NCI-H1436 (cell line): ENCODE results near the gene AP2A1.
"Not testable (repeated sequence)": the region's sequence is repeated elsewhere in the genome, so short reads cannot be mapped to it uniquely, and the experiment has no call there.

Experiments
- DNase-seq: peaks from one replicate; lab custom pipeline; 2025; lab: John Stamatoyannopoulos, UW

The AP2A1 gene

GRCh38 chr19:49766930-49767299 lies at the start of gene AP2A1:
TSS of gene AP2A1 (plus strand) at chr19:49767001. CDS start at chr19:49767134, 133 bp downstream.
- no peak for DNase-seq

- no peak for DNase-seq
Observed at GRCh38 chr19:49718511-49718910, 48.3 kb upstream of the AP2A1 start.

- no peak for DNase-seq
Observed at GRCh38 chr19:49718991-49719390, 47.8 kb upstream of the AP2A1 start.

GRCh38 chr19:49719420-49719819 lies 47.4 kb upstream of the AP2A1 start:
- DNase-seq: not testable (repeated sequence)

- DNase-seq: no peak
Observed at GRCh38 chr19:49727217-49728030, 39.4 kb upstream of the AP2A1 start.

- no peak for DNase-seq
Observed at GRCh38 chr19:49730166-49730565, 36.6 kb upstream of the AP2A1 start.

- no peak for DNase-seq
Observed at GRCh38 chr19:49738268-49738667, 28.5 kb upstream of the AP2A1 start.

GRCh38 chr19:49739098-49739497 lies 27.7 kb upstream of the AP2A1 start:
- DNase-seq: no peak

GRCh38 chr19:49739933-49740332 lies 26.9 kb upstream of the AP2A1 start:
- DNase-seq: no peak

- DNase-seq: no peak
Observed at GRCh38 chr19:49741210-49741844, 25.5 kb upstream of the AP2A1 start.

GRCh38 chr19:49744946-49745381 lies 21.8 kb upstream of the AP2A1 start:
- DNase-seq: no peak

GRCh38 chr19:49746206-49746958 lies 20.4 kb upstream of the AP2A1 start:
- peak; percentile 49 for DNase-seq

GRCh38 chr19:49749055-49749716 lies 17.6 kb upstream of the AP2A1 start:
- DNase-seq: no peak

GRCh38 chr19:49749771-49750170 lies 17.0 kb upstream of the AP2A1 start:
- DNase-seq: no peak

- DNase-seq: no peak
Observed at GRCh38 chr19:49752701-49753100, 14.1 kb upstream of the AP2A1 start.

GRCh38 chr19:49755956-49756355 lies 10.8 kb upstream of the AP2A1 start:
- no peak for DNase-seq

- no peak for DNase-seq
Observed at GRCh38 chr19:49758292-49758691, 8.5 kb upstream of the AP2A1 start.

GRCh38 chr19:49761249-49761624 lies 5.6 kb upstream of the AP2A1 start:
- no peak for DNase-seq

- no peak for DNase-seq
Observed at GRCh38 chr19:49761625-49762311, 5.0 kb upstream of the AP2A1 start.

- no peak for DNase-seq
Observed at GRCh38 chr19:49763230-49763629, 3.6 kb upstream of the AP2A1 start, which contains the start of gene TSKS. TSS of gene TSKS (minus strand) at chr19:49763306. CDS start at chr19:49763247, 59 bp downstream.

- DNase-seq: no peak
Observed at GRCh38 chr19:49764341-49764740, 2.5 kb upstream of the AP2A1 start.
